Measurements from ENCODE around the gene METTL14.

Gene METTL14

GRCh38 chr4:118745357-118745756 lies 60.2 kb downstream of the METTL14 start:
- TF ChIP-seq, protein P1, sequence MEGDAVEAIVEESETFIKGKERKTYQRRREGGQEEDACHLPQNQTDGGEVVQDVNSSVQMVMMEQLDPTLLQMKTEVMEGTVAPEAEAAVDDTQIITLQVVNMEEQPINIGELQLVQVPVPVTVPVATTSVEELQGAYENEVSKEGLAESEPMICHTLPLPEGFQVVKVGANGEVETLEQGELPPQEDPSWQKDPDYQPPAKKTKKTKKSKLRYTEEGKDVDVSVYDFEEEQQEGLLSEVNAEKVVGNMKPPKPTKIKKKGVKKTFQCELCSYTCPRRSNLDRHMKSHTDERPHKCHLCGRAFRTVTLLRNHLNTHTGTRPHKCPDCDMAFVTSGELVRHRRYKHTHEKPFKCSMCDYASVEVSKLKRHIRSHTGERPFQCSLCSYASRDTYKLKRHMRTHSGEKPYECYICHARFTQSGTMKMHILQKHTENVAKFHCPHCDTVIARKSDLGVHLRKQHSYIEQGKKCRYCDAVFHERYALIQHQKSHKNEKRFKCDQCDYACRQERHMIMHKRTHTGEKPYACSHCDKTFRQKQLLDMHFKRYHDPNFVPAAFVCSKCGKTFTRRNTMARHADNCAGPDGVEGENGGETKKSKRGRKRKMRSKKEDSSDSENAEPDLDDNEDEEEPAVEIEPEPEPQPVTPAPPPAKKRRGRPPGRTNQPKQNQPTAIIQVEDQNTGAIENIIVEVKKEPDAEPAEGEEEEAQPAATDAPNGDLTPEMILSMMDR (IDR thresholded peaks at IDR 0.05; ENCODE audit: insufficient read depth, low read length, missing control alignments): no peak
- no peak for DNase-seq (ENCODE audit: low read depth, low spot score)
- H3K4me3 ChIP-seq (ENCODE audit: low read depth, low read length): no peak overlapping the region
- ChIA-PET POLR2A (no interaction called here), CTCF (interaction anchor here (0.8 to 3.1 kb wide), 12 partner anchors 8 to 236 kb away, joined by 3 to 15 read pairs (median 4); no protein-coding TSS in a partner anchor)

DNA sequence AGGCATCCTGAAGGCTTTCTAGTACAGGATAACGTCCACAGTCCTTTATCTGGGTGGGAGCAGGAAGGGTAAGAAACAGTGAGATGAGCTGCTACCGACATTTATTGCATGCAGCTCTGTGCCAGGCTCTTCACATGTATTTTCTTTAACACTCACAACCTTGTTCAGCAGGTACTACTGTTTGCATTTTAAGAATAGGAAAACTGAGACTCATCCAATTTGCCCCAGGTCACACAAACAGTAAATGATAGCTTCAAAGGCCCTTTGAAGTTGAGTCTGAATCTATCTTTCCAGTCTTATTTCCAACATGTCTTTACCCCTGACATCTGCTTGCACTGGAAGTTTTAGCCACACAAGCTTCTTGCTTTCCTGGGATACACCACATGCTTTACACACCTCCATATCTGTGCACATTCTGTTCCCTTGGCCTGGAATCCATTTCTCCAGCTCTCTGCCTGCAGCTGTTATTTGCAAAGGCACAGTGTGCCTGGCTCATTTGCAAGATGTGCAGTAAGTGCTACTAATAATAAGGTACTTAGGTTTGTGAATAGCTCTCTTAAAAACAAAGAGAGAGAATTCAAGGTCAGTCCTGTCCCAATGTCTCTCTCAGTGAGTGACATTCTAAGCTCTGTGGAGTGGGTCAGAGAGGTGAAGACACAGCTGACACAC lies 61.2 kb downstream of the METTL14 start:
- ChIA-PET POLR2A (no interaction called here), CTCF (interaction anchor here (0.9 to 3.1 kb wide), 9 partner anchors 9 to 235 kb away, joined by 3 to 15 read pairs (median 5); no protein-coding TSS in a partner anchor)
- H3K4me3 ChIP-seq (ENCODE audit: low read depth, low read length): no peak overlapping the region
- DNase-seq (ENCODE audit: low read depth, low spot score): no peak
- TF ChIP-seq, protein P1 (IDR thresholded peaks at IDR 0.05; ENCODE audit: insufficient read depth, low read length, missing control alignments): no peak

DNA sequence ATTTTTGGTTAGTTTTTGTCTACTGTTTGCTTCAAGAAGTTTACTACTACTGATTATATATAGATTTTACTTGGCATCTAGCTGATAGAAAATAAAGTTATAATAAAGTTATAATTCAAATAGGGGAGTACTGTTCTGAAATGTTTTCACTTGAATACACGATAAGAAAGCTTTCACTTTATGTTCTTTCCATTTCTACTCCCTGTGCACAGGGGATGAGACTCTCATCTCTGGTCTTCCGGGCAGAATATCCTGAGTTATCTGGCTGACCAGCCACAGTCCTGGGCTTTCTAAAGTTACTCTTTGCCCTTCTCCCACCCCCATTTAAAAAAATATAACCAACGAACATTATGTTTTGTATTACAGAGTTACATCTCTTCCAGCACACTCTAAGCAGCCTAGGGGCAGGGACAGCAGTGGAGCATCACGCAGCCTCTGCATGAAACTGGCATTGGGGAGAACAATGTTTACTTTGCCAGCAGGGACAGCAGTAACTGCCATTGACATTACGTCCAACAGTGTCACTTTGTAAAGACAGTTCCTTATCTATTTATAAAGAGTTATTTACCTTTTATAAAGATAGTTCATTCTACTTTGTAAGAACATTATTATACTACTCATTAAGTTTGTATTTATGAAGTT lies 64.3 kb downstream of the METTL14 start:
- TF ChIP-seq, protein P1 (IDR thresholded peaks at IDR 0.05; ENCODE audit: insufficient read depth, low read length, missing control alignments): no peak
- H3K4me3 ChIP-seq (ENCODE audit: low read depth, low read length): no peak overlapping the region
- ChIA-PET POLR2A (no interaction called here), CTCF (interaction anchor here (0.7 to 2.8 kb wide), 5 partner anchors 8 to 54 kb away, joined by 3 to 11 read pairs (median 5); no protein-coding TSS in a partner anchor)
- DNase-seq (ENCODE audit: low read depth, low spot score): no peak

DNA sequence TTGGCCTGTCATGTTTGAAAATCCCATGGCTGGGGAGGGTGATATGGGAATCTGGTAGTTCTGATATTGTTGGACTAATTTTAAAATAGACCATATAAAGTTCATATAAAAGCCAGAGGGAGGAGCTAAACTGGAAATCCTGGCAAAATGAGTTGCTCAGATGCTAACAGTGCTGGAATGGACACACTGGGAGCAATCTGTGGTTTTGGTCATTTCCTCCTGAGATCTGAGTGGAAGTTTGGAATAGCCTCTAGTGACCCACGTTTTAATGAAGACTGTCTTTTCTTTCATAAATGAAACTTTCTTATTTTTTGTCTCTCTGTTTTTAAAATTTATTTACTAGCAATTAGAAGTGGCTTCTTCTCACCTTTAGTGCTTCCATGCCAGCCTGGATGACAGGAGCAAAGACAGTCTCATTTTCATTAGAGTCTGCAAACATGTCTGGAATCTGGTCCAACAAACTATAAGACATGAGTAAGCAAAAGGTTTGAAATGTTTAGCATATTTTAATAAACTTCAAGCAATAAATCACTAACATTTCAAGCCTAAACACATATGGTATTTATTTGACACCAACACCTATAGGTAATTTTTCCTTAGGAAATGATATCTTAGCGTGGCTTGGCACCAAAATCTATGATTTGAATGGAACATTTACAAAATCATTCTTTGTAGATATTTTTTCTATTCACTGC lies 66.6 kb downstream of the METTL14 start:
- POLR2A ChIA-PET: interaction anchor here (0.5 to 1.2 kb wide), 3 partner anchors 9 to 978 kb away, joined by 3 to 4 read pairs (median 4); no protein-coding TSS in a partner anchor
- no peak for DNase-seq (ENCODE audit: low read depth, low spot score)
- CTCF ChIA-PET: interaction anchor here (0.8 to 2.8 kb wide), 3 partner anchors 10 to 215 kb away, joined by 3 to 11 read pairs (median 3); no protein-coding TSS in a partner anchor
- TF ChIP-seq, protein P1 (IDR thresholded peaks at IDR 0.05; ENCODE audit: insufficient read depth, low read length, missing control alignments): no peak
- H3K4me3 ChIP-seq (ENCODE audit: low read depth, low read length): no peak overlapping the region

- POLR2A ChIA-PET: no interaction called here
- DNase-seq (ENCODE audit: low read depth, low spot score): no peak
- CTCF ChIA-PET: interaction anchor here (0.8 to 1.5 kb wide), 2 partner anchors 8 to 16 kb away, joined by 3 to 5 read pairs; no protein-coding TSS in a partner anchor
- TF ChIP-seq, protein P1 (IDR thresholded peaks at IDR 0.05; ENCODE audit: insufficient read depth, low read length, missing control alignments): no peak
- H3K4me3 ChIP-seq (ENCODE audit: low read depth, low read length): no peak overlapping the region
Observed at GRCh38 chr4:118752551-118752950, 67.4 kb downstream of the METTL14 start.
